DOHH2 (cell line): ENCODE data around the gene CBY3.
"Not testable (repeated sequence)": the region's sequence is repeated elsewhere in the genome, so short reads cannot be mapped to it uniquely, and the experiment has no call there.

Experiments
- H3F3A ChIP-seq: fragments of 200-600 bp; sonication (generic), shearing (Covaris generic); 2 replicates; pipeline ENCODE4 v1.6.0; 2016; ENCODE audit warnings: antibody characterized with exemption, mild to moderate bottlenecking; ENCODE audit not compliant: control insufficient read depth, insufficient read depth
- H3K27ac ChIP-seq: fragments of 200-600 bp; sonication (generic); 2 replicates; pipeline ENCODE4 v1.5.1; 2014; ENCODE audit warnings: low read depth, mild to moderate bottlenecking, low read length, moderate library complexity
- H3K27me3 ChIP-seq: fragments of 200-600 bp; sonication (generic); 2 replicates; pipeline ENCODE4 v1.6.1; 2014; ENCODE audit warnings: mild to moderate bottlenecking, low read length, mixed read lengths; ENCODE audit not compliant: control insufficient read depth
- H3K36me3 ChIP-seq: fragments of 200-600 bp; sonication (generic); 2 replicates; pipeline ENCODE4 v1.6.1; 2014; ENCODE audit warnings: mild to moderate bottlenecking, low read length, moderate library complexity, mixed read lengths; ENCODE audit not compliant: control insufficient read depth
- H3K4me1 ChIP-seq: fragments of 200-600 bp; sonication (generic); 2 replicates; pipeline ENCODE4 v1.6.1; 2014; ENCODE audit warnings: mild to moderate bottlenecking, low read length, mixed read lengths; ENCODE audit not compliant: control insufficient read depth
- H3K4me2 ChIP-seq: fragments of 200-600 bp; sonication (generic); 2 replicates; pipeline ENCODE4 v1.6.0; 2014; ENCODE audit warnings: mild to moderate bottlenecking, low read length, moderate library complexity
- H3K4me3 ChIP-seq: fragments of 200-600 bp; sonication (generic); 2 replicates; pipeline ENCODE4 v1.5.1; 2014; ENCODE audit warnings: mild to moderate bottlenecking, low read length, mixed read lengths
- H3K79me2 ChIP-seq: fragments of 200-600 bp; sonication (generic); 2 replicates; pipeline ENCODE4 v1.6.1; 2014; ENCODE audit warnings: mild to moderate bottlenecking, low read length, mixed read lengths; ENCODE audit not compliant: control insufficient read depth
- H3K9me2 ChIP-seq: fragments of 200-600 bp; sonication (generic); replicated peaks from 2 replicates; pipeline ENCODE4 v1.6.1; 2014; ENCODE audit warnings: mild to moderate bottlenecking, low read length, mixed read lengths; ENCODE audit not compliant: control insufficient read depth
- H3K9me3 ChIP-seq: fragments of 200-600 bp; sonication (generic); 2 replicates; pipeline ENCODE4 v1.6.1; 2014; ENCODE audit warnings: antibody characterized with exemption, low read length, mixed read lengths; ENCODE audit not compliant: control insufficient read depth, insufficient read depth
- H4K20me1 ChIP-seq: fragments of 200-600 bp; sonication (generic); 2 replicates; pipeline ENCODE4 v1.6.0; 2014; ENCODE audit warnings: low read depth, mild to moderate bottlenecking, antibody characterized with exemption, low read length, moderate library complexity; ENCODE audit not compliant: control insufficient read depth, insufficient read depth

Gene CBY3

DNA sequence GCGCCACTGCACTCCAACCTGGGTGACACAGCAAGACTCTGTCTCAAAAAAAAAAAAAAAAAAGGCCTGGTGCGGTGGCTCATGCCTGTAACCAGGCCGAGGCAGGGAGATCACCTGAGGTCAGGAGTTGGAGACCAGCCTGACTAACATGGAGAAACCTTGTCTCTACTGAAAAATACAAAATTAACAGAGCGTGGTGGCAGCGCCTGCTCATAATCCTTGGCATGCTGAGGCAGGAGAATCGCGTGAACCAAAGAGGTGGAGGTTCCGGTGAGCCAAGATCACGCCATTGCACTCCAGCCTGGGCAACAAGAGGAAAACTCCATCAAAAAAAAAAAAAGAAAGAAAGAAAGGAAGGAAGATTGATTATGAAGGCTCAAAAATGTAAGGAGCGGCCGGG, 41.5 kb downstream of the CBY3 start:
- H3K4me3 ChIP-seq, H3K4me2 ChIP-seq, H3K27ac ChIP-seq, H3K36me3 ChIP-seq, H3K9me3 ChIP-seq, H3K79me2 ChIP-seq, H3K27me3 ChIP-seq, H3F3A ChIP-seq, H4K20me1 ChIP-seq, H3K9me2 ChIP-seq: not testable (repeated sequence)
- peaks cover 12% of the 10 kb centered on the region for H3K4me1 ChIP-seq

DNA sequence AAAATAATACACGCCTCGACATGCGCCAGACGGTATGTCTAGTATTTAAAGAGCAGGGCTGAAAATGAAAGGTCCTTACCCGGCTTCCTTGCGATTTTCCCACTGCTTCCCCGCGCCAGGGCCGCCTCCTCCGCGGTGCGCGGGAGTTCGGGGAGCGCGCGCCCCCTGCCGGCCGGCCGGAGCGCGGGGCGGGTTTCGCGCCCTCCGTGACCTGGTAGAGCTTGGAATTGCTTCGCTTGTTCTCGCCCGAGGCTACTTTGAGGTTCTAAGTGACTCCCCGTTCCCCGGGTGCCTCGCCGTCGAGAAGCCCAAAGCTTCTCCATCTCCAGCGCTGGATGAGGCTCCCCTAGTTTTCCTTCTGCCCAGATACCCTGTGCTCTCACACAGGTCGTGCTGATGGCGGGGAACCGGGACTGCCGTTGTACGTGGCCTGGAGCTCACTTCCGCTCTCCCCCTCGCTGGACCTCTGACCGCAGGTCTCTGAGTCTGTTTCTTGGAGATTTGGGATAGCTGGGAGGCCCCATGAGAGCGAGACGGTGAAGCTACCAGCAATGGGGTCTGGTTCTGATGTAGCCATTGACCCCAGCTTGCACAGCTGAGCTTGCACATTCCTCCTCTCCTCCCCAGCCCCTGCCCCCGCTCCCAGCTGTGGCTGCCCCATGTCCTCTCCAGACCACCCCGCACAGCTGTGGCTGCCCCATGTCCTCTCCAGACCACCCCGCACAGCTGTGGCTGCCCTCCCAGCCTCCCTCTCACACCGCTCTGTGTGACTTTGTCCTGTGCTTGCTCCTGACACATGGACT, 46.3 kb downstream of the CBY3 start:
- not testable (repeated sequence) for H3K4me3 ChIP-seq, H3K4me2 ChIP-seq, H4K20me1 ChIP-seq, H3K9me3 ChIP-seq, H3K79me2 ChIP-seq, H3K36me3 ChIP-seq, H3K27ac ChIP-seq, H3F3A ChIP-seq, H3K9me2 ChIP-seq, H3K27me3 ChIP-seq
- H3K4me1 ChIP-seq, result peaks cover 12% of the 10 kb centered on the region

DNA sequence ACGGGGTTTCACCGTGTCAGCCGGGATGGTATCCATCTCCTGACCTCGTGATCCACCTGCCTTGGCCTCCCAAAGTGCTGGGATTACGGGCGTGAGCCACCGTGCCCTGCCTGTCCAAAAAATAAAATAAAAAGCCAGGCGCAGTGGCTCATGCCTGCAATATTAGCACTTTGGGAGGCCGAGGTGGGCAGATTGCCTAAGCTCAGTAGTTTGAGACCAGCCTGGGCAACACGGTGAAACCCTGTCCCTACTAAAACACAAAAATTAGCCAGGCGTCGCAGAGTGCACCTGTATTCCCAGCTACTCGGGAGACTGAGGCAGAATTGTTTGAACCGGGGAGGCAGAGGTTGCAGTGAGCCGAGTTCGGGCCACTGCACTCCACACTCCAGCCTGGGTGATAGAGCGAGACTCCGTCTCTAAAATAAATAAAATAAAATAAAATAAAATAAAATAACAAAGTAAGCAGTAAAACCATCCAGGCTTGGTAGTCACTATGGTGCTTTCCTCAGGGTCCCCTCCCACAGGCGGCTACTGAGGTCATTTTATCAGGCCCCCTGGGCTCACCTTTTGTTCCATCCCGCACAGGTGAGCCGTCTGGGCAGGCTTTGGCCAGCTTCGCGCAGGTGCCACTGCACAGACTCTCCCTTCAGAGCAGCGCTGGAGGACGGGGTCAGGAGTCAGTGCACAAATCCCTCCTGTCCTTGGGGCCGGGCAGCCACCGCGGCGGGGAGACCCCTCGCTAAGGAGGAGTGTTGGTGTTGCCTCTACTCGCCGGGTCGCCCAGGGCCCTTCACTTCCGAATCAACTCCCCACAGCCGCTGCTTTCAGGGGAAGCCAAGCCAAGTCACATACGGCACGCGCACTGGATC, 47.1 kb downstream of the CBY3 start:
- H3K4me3 ChIP-seq, result peak overlapping the region; percentile 38; the same call in 1 of the 2 replicates
- H4K20me1 ChIP-seq, H3F3A ChIP-seq, H3K36me3 ChIP-seq, H3K9me3 ChIP-seq, H3K9me2 ChIP-seq, H3K79me2 ChIP-seq, H3K27me3 ChIP-seq, H3K4me1 ChIP-seq, H3K27ac ChIP-seq: not testable (repeated sequence)
- peak overlapping the region; percentile 41; the same call in 1 of the 2 replicates for H3K4me2 ChIP-seq
